Measurements from ENCODE around the gene ATP5F1B. TPM values are rescaled to one million over a fixed set of nuclear protein-coding genes. Genes with fewer than 3 reads are reported as not detected.
A peak's percentile ranks its signal among the peaks of the same experiment; 100 is the strongest.

The ATP5F1B gene
- total RNA-seq, 1 donor, result 461 TPM

Small RNA genes within 50 kb of the gene (small RNA-seq; reads per million reads assigned to genes)
- gene RN7SL809P (not detected), gene RNU6-343P (not detected), gene SNORD59A (4,620 reads per million, percentile 100 among the genes with 10 or more reads in this experiment)

Other genes with a start within 250 kb of the ATP5F1B start
- gene TIMELESS, start 196.6 kb downstream of the ATP5F1B start, total RNA-seq, result 6.7 TPM
- under 0.01 TPM for gene MIP, start 191.3 kb downstream of the ATP5F1B start, total RNA-seq
- 4.0 TPM for gene SPRYD4, start 177.4 kb downstream of the ATP5F1B start, total RNA-seq
- gene GLS2, start 157.8 kb downstream of the ATP5F1B start, total RNA-seq, result 0.81 TPM
- gene RBMS2, start 124.2 kb downstream of the ATP5F1B start, total RNA-seq, result 7.5 TPM
- gene BAZ2A, start 15.7 kb downstream of the ATP5F1B start, total RNA-seq, result 92.1 TPM
- gene PTGES3, start 42.3 kb upstream of the ATP5F1B start, total RNA-seq, result 42.3 TPM
- gene NACA, start 79.3 kb upstream of the ATP5F1B start, total RNA-seq, result 951 TPM
- gene PRIM1, start 106.3 kb upstream of the ATP5F1B start, total RNA-seq, result 19.1 TPM
- 0.54 TPM for gene HSD17B6, start 117.3 kb upstream of the ATP5F1B start, total RNA-seq

All from hematopoietic multipotent progenitor cell (in vitro differentiated cells).